Fibroblast of skin of back (primary cell): ENCODE data around the gene CD200R1L.

Experiments
- DNase-seq: peaks from one replicate; pipeline ENCODE4 v3.0.0-alpha.2; 2013

CD200R1L gene

DNA sequence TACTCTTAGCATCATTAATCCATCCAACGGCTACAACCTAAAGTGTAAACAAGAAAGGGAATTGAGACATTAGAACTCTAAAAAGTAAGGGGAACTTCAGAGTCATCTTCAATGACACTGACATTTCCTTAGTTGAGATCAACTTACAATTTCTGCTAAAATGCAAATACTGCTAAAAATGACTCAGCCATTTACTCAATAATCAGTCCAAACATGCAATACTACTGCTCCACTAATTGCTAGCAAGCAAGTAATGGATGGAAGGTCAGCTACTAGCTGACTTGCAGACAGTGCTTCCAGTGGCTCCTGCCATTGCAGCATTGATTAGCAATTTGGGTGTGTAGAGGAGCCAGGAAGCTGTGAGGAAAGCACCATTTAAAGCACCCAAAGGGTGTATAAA lies 28.4 kb downstream of the CD200R1L start:
- no peak for DNase-seq

GRCh38 chr3:112817797-112818196 lies 28.9 kb downstream of the CD200R1L start:
- DNase-seq, result no peak

- no peak for DNase-seq
Observed at GRCh38 chr3:112817271-112817670, 29.4 kb downstream of the CD200R1L start.

GRCh38 chr3:112815981-112816380 lies 30.7 kb downstream of the CD200R1L start:
- peak; percentile 19 for DNase-seq

DNA sequence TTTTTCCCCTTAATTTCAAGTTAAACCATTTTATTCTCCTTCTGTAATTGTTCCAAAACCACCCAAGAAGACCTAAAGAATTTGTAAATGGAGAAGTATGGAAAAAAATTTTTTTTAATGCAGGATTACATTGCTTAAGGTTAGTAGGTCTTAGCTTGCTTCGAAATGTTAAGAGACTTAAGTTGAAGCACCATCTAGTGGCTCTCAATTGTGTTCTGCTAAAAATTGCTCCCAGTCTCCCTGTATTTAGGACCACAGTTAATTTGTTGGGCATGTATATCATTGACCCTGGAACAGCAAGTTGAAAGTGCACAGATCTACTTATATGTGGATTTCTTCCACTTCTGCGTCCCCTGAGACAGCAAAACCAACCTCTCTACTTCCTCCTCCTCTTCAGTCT lies 32.4 kb downstream of the CD200R1L start:
- DNase-seq, result peak; percentile 82

GRCh38 chr3:112813723-112814171 lies 32.9 kb downstream of the CD200R1L start:
- peak; percentile 43 for DNase-seq

DNA sequence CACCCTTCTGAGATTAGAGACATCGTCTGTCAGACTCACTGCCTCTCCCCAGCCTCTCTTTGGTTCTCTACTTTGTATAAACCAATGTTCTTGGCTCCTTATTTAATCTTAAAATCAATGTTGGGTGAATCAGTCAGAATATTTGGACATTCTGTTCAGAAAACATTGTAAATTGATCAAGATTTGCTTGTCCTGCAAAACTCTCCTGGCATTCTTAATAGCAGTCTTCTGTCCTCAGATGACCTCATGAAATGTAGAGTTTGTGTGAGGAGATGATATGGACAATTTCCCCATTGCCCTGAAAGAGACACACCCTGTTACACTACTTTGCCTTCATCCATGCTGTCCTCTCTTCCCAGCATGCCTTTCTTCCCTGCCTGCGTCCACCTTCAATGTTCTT lies 33.6 kb downstream of the CD200R1L start:
- DNase-seq, result no peak

DNA sequence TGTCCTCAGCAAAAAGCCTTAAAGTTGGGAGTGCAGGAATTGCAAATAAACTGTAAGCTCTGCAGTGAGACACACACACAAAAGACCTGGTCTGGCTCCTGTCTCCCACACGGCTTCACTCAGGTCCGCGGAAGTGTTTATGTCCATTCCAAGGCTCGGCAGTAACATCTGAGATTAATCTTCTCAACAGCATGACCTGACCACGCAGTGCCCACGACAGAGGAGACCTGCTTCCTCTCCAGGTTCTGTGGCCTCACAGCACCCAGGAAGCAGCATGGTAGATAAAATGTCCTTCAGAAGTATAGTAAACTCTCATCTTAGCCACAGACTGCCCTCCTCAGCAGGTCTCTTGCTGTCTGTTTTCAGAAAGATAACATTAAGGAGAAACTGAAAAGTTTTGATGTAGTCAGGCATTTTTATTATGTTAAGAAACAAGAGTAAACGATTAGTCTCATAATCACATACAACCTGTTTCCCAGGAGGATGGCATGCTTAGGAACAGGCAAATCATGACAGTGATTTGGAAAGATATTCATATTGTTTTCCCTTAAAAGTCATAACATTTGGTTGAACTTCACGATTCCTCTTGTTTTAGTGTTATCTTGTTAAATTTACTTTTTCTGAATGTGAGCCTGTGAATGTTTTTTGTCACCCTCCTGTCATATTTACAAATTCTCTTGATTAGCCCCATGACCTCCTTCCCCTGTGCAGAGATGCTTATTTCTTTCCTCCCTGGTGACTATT lies 34.6 kb downstream of the CD200R1L start:
- no peak for DNase-seq

DNA sequence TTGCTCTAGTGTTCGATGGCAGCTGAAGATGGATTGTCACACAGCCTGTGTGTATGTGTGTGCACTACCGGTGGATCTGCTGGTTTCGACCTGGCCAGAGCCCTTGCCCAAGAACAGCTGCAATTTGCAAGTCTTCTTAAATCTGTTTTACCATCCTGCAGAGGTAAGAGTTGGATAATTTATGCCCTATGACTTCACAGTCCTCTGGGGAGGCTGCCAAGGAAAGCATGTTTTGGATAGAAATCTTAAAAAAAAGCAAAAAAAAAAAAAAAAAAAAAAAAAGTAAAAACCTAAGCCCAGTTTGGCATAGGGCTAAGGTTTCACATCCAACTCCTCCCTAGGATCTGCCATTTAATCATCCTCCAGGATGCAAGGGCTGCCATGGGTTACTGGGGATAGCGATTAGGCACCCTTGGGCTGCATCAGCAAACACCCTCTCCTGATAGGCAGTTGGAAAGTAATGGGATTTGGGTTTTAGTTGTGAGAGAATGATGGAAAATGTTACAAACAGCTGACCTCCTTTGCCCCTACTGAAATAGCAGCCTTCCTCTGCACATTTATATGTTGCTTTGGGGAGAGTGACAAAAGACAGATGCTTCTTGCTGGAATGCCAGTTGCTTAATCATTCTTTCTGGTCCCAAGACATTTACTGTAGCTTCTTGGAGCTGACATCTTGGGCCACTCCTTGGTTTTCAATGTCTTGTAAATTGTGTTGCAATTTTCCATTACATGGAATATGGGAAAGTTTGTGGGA lies 35.4 kb downstream of the CD200R1L start:
- DNase-seq, result peak; percentile 67

GRCh38 chr3:112810561-112810960 lies 36.1 kb downstream of the CD200R1L start:
- DNase-seq, result no peak

DNA sequence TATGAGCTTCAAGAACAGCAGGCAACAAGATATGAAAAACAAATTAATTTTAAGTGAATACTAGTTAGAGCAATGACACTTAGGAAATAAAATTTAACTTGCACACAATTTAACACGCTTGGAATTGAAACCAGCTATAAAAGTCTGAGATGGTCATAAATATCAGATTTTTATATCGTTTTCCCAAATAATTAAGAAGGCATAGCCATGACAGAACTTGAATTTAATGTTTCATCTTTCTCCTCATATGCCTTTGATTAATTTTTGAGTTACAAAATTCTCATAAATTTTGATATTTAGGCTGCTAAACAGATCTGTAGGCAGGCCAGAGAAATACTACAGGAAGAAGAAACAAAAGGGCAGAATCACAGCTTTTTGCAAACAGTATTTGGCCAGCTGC lies 38.5 kb downstream of the CD200R1L start:
- DNase-seq, result no peak

DNA sequence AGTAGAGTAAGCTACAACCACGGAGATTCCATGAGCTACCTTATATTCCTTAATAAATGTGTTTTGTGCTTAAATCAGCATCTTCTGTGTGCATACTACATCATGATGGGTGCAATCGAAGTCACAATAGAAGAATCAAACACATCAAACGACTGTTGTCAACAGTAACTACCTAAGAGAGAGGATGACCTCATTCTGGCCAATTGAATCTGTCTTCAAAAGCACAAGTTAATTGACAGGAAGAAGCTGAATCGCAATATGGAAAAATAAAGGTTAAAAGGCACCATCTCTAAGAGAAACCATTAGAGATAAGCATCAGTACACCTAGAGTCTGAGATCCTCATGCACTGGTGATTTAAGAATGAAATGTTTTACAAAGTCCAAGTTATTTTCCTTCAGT lies 39.0 kb downstream of the CD200R1L start:
- DNase-seq, result no peak

DNA sequence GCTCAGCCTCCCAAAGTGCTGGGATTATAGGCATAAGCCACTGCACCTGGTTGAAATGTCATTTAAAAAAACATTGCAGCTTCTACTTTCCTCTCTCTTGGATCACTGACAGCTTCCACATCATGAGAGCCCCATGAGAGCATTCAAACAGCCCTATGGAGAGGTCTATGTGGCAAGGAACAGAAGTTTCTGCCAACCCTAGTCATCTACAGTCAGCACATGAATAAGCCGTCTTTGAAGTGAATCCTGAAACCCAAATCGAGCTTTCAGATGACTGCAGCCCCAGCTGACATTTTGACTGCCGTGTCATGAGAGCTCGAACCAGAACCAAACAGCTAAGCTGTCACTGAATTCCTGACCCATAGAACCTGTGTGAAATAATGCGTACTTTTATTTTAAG lies 39.8 kb downstream of the CD200R1L start:
- DNase-seq, result no peak

- DNase-seq, result no peak
Observed at GRCh38 chr3:112805126-112805525, 41.5 kb downstream of the CD200R1L start.

GRCh38 chr3:112804021-112804420 lies 42.6 kb downstream of the CD200R1L start:
- DNase-seq, result no peak

- no peak for DNase-seq
Observed at GRCh38 chr3:112803467-112803866, 43.2 kb downstream of the CD200R1L start.

GRCh38 chr3:112802338-112802737 lies 44.3 kb downstream of the CD200R1L start:
- DNase-seq, result no peak

DNA sequence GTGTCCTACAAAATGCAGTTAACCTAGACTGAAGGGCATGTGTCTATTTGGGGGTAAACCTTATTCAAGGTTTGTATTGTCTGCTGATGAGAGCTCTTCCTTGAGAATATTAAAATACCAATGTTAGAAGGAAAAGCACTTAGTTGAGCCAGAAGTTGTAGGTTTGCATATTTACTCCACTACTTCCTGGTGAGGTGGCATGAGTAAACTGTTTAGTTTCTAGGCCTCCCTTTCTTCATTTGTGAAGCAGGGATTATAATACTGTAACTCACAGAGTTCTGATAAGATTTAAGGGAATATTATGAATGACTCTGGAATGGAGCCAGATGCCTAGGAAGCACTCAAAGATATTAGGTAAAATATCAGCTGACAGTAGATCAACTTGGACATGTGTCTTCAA lies 46.7 kb downstream of the CD200R1L start:
- DNase-seq, result no peak

DNA sequence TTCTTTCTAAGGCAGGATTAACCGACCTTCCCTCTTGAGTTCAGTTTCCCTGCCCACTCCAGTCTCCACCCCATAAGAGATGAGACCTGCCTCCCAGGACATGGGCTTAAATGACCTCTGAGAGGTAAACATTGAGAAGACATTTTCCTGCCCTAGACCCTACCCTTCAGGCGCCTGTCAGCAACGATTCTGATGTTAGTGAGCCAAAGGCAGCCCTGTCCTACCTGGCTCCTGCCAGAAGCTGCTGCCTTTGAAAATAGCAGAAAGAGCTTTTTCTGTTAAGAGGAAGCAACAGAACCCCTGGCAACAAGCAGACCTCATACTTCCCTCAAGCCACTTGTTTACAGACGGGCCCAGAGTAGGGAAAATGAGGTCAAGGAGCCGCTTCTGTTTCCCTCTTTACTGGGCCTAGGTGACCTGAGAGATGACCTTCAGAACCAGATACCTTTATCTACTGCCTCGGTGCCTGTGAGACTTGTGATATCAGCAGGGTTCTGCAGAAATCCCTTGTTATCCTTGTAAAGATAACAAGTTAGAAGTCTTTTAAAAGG lies 52.0 kb downstream of the CD200R1L start:
- no peak for DNase-seq

GRCh38 chr3:112793326-112794081 lies 53.2 kb downstream of the CD200R1L start:
- DNase-seq, result no peak

DNA sequence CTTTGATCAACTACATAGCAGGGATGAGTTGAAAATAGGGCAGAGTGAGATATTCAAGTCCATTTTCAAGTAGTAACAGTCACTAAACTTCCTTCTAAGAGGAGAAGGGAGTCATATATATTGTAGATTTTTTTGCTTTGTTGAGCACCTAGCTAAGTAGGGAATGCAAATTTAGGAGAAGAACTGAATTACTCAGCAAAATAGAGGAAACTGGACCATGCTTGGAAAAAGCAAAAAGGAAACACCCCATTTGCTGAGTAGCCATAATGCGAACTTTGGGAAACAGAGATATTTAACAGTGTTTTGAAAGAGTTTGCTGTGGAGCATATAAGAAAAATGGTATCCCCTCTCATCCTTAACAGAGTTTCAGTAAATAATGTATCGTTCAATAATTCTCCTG lies 54.9 kb downstream of the CD200R1L start:
- no peak for DNase-seq

DNA sequence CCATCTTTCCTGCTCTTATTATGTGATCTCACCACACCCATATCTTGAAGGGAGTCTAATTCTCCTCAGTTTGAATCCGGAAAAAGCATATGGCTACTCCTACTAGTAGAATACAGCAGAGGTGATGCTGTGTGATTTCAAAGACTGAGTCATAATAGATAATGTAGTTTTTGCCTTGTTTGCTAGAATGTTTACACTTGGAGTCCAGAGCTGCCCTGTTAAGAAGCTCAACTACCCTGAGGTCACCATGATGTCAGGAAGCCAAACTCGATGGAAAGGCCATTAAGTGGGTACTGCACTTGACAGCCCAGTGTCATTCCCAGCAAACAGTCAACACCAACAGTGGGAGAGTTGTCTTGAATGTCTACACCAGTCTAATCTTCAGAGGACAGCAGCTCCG lies 56.9 kb downstream of the CD200R1L start:
- no peak for DNase-seq
